HG03354 (cell line): Measurements from ENCODE around the gene PRSS57.
"Not testable (repeated sequence)": the region's sequence is repeated elsewhere in the genome, so short reads cannot be mapped to it uniquely, and the experiment has no call there.

Source experiments
- ATAC-seq: cut with Tn5 transposase; IDR thresholded peaks from one replicate; pipeline ENCODE4 v1.9.1; 2021; ENCODE audit warnings: mild to moderate bottlenecking; ENCODE audit not compliant: unreplicated experiment, poor library complexity, severe bottlenecking

The PRSS57 gene

DNA sequence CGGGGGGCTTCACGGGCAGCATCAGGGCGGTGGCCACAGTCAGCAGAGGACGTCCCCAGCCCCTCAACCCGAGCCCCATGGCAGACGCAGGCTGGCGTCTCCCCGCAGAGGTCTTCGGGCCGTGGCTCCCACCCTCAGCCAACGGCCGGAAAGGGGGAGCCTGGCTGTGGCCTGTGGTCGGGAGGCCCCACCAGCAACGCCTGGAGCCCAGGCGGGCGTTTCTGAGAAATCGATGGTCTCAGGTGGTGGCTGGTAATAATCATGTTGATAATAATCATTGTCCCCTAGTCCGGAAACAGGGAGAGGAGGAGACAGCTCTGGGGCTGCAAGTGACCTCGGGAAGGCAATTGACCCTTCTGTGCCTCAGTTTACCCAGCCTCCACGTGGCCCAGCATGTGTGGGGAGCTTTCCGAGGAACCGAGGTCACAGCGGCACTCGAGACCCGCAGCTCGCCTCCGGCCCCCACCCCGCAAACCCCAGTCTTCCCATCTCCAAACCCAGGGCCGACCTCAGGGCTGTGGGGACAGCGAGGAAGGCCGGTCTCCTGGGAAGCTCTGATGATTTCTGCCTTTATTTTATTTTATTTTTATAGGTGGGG is at the start of gene PRSS57:
TSS of gene PRSS57 (minus strand) at position 101 of the 598 bp plus-strand sequence. CDS start at position 79, 22 bp downstream.
- ATAC-seq: no peak

DNA sequence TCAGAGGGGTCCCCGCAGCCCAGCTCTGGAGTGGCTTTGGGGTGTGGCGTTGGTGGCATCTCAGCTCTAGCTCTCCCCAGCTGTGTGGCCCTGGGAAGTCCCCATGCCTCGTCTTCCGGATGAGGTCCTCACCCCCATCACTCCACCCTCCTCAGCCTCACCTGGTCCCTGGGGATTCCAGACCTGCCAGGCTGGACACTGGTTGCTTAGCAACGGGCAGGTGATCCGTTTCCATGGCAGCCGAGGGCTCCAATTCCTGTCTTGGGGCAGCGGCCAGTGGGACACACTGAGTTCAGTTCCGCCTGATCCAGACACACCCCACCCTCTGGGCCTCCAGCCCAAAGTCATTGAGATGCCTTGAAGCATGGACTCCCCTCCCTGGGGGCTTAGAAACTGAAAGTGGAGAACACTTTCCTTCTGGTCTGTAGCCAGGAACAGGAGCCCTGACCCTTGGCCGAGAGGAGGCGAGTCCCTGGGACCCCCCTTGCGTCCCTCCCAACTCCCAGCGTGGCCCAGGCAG is 48.0 kb upstream of the PRSS57 start:
- no peak for ATAC-seq

DNA sequence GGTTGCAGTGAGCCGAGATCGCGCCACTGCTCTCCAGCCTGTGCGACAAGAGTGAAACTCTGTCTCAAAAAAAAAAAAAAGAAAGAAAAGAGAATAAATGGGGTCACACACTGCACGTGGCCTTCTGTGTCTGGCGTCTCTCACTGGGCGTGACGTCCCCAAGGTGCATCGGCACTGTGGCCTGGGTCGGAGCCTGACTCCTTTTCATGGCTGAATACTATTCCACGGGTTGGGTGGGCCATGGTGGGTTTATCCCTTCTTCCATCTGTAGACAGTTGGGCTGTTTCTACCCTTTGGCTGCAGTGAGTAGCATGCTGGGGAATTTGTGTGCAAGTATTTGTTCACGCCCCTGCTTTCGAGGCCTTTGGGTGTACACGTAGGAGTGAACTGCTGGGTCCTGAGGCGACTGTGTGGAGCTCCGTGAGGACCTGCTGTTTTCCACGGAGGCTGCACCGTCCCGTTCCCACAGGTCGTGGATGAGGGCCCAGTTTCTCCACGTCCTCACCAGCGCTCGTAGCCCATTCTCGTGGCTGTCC is 47.4 kb upstream of the PRSS57 start:
- ATAC-seq: no peak

DNA sequence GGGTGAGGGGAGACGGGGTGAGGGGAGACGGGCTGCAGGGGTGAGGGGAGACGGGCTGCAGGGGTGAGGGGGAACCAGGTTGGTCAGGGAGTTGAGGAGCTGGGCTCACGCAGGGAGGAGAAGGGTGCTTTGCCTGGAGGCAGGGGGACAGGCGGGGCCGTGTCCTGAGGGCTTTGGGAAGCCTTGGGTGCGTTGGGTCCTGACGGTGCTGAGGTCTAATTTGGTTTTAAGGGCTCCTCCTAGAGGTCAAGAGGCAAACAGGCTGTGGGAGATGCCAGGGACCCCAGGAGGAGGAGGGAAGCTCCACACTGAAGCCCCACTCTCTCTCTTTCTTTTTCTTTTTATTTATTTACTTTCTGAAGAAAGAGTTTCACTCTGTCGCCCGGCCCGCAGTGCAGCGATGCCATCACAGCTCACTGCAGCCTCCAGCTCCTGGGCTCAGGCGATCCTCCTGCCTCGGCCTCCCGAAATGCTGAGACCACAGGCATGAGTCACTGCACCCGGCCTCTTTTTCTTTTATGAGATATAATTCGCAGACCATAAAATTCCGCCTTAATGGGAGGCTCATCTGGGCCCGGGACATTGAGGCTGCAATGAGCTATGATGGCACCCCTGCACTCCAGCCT is 46.4 kb upstream of the PRSS57 start:
- no peak for ATAC-seq

DNA sequence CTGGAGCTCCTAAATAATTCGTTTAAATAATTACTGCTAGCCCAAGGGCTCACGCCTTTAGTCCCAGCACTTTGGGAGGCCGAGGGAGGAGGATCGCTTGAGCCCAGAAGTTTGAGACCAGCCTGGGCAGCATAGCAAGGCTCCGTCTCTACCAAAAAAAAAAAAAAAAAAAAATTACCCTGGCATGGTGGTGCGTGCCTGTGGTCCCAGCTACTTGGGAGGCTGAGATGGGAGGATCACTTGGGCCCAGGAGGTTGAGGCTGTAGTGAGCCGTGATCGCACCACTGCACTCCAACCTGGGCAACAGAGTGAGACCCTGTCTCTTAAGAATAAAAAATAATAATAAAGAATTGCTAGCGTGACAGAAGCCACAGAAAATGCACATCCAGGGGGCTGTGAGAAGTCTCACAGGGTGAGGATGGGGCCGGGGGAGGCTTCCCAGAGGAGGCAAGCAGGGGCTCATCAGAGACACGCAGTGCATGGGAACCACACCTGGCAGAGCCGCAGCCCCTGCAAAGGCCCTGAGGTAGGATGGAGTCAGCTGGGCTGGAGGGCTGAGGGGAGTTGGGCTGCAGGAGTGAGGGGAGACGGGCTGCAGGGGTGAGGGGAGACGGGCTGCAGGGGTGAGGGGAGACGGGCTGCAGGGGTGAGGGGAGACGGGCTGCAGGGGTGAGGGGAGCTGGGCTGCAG is 45.7 kb upstream of the PRSS57 start:
- not testable (repeated sequence) for ATAC-seq

DNA sequence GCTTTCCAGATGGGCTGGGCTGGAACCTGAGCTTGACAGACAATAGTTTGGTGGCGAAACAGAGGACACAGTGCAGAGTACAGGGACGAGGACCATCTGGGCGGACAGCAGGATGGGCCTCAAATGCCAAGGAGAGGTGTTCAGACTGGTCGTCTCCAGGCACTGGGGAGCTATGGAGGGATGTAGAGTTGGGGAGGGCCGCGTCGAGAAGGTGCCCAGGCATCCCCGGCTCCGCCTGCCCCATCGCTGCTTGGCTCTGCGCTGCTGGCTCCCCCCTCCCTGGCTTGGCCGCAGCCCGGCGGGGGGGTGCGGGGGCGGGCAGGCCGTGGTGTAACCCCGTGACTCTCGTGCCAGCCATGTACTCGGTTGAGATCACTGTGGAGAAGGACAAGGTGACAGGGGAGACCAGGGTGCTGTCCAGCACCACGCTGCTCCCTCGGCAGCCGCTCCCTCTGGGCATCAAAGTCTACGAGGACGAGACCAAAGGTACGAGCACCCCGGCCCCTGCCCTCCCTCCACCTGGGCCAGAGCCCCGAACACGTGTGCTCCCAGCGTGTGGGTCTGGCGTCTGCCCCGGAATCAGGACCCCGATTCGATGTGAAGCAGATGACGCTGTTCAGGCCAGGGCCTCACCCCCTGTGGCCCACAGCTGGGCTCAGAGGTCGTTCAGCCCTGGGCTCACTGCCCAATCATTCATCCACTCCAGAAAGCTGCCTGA is 44.9 kb upstream of the PRSS57 start:
- no peak for ATAC-seq

DNA sequence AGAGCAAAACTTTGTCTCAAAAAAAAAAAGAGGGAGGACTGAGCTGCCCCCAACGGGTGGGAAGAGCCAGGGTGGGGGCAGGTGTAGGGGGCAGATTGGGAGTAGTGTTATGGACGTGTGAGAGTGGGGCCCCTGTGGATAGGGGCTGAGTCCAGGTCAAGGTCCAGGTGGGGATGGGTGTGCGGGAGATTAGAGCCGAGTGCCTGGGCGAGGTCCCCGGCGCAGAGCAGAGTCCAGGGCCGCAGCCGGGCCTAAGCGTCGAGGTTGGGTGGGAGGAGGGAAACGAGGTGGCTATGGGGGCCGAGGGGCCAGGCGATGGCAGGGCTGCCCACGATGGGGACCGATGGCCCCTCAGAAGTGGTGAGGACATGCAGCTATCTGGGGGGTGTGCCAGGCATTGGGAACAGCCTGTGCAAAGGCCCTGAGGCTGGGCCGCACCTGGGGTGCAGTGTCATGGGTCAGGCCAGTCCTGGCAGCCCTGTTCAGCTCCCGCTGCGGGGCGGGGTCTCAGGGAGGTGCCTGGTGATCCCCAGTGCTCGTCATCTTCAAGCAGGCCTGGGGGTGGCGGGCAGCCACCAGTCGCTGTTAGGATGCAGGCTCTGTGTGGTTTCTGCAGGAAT is 43.4 kb upstream of the PRSS57 start:
- no peak for ATAC-seq

DNA sequence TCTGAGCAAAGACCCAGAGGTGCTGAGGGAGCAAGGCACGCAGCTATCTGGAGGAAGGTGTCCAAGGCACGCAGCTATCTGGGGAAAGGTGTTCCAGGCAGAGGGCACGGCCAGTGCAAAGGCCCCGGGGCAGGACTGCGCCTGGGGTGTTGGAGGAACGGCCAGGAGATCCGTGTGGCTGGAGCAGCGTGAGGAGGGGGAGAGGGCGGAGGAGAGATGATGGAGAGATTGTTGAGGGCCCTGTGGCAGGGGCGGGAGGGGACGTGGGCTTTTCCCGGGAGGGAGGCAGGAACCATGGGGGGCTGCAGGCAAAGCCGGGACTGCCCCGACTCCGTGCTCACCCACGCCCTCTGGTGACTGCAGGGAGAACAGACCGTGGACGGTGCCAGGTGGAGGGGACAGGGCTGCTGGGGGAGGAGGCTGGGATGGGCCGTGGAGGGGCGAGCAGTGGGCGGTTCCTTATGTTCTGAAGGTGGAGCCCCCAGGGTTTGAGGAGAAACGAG is 42.4 kb upstream of the PRSS57 start:
- no peak for ATAC-seq

DNA sequence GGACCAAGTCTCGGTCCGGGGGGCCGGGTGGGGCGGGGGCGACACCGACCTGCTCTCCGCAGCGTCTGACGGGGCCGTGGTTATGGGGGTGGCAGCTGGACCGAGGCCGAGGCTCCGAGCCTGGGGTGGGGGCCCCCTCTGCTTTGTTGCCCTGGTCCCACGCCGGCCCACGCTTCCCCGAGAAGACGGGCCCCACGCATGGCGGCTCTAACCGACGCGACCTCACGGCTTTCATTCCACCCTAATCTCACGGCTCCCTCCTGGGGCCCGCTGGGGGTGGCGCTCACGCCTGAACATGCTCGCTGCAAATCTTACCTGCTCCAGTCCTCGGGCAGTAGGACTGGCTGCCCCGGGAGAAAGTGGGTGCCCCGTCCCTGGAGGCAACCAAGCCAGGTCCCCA is 40.9 kb upstream of the PRSS57 start:
- no peak for ATAC-seq

DNA sequence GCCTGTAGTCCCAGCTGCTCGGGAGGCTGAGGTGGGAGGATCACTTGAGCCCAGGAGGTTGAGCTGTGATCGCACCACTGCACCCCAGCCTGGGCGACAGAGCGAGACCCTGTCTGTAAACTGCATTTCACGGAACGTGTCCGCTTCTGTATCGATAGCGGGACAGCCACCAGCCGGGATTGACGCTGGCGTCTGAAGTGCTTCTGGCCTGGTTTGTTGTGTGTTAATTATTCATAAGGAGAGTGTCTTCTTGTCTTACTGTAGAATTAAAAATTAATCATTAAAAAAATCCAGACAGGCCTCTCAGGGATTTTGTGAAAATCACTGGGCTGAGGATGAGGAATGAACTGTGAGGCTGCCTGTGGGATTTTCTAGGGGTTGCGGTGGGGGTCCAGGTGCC is 39.5 kb upstream of the PRSS57 start:
- no peak for ATAC-seq

DNA sequence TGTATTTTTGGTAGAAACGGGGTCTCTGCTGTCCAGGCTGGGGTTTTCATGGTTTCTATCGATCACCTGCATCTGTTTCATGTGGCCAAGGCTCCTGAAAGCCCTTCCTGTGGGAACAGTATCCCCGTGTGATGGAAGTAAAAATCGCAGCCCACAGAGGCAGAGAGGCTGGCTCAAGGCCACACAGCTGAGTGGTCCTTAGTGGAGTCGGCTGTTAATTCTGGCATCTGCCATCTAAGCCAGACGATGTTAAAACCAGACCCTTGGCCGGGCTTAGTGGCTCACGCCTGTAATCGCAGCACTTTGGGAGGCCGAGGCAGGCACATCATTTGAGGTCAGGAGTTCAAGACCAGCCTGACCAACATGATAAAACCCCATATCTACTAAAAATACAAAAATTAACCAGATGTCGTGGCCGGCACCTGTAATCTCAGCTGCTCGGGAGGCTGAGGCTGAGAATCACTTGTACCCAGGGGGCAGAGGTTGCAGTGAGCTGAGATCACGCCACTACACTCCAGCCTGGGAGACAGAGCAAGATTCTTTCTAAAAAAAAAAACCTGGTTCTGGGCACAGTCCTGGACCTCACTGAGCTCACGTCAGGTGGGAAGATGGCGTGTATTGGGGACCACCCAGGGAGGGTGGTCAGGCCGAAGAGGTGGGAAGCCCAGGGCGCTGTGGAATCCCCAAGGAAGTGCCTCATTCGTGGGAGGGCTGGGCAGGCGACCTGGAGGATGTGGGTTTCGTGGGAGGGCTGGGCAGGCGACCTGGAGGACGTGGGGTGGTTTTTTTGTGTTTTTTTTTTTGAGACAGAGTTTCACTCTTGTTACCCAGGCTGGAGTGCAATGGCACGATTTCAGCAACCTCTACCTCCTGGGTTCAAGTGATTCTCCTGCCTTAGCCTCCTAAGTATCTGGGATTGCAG is 37.2 kb upstream of the PRSS57 start:
- no peak for ATAC-seq

DNA sequence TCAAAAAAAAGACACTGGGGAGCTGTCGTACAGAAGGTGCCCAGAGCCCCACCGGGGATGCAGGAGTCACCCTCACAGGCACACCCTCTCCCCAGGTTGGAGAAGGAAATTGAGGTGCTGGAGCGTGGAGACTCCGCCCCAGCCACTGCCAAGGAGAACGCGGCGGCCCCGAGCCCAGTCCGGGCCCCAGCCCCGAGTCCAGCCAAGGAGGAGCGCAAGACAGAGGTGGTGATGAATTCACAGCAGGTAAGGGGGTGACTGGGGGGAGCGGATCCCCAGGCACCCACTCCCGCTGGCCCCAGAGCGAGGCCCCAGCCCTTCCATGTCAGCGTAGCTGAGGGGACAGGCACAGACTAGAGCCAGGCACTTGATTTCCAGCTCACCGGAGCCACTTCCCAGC is 35.7 kb upstream of the PRSS57 start:
- ATAC-seq: no peak

DNA sequence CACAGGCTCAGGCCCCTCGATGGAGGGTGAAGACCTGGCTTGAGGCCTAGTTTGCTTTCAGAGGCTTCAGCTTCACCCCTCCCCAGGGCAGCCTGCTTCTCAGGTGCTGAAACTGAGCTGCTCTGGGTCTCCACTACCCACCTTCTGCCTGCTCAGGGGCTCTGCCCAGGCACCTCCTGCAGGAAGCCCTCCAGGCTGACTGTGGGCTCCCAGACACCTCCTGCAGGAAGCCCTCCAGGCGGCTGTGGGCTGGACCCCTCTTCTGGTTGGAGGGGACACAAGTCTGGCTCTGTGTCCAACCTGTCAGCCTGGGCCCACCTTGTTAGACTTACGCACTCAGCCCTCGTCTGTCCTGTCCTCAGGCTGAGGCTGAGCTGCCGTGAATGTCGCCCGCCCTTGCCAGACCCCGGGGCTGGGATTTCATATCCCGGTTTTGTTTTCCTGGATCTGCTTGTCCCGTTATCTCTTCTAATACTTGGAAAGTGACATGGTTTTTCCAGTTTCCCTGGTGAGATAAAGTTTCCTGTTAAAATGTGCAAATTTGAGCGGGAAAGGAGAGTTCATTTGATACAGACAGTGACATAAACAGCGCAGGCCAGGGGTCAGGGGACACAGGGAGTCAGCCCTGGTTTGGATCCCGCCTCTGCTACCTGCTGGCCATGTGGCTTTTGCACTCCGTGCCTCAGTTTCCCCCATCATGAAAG is 34.9 kb upstream of the PRSS57 start:
- ATAC-seq: no peak

DNA sequence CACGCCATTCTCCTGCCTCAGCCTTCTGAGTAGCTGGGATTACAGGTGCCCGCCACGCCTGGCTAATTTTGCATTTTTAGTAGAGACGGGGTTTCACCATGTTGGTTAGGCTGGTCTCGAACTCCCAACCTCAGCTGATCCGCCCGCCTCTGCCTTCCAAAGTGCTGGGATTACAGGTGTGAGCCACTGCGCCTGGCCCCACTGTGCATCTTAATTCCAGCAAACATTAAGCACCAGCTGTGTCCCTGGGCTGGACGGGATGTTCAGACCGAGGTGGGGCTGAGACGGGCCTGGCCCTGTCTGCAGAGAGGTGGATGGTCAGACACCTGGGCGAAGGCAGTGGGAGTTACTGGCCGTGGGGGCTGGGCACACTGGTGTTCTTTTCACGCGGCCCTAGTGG is 34.3 kb upstream of the PRSS57 start:
- not testable (repeated sequence) for ATAC-seq

DNA sequence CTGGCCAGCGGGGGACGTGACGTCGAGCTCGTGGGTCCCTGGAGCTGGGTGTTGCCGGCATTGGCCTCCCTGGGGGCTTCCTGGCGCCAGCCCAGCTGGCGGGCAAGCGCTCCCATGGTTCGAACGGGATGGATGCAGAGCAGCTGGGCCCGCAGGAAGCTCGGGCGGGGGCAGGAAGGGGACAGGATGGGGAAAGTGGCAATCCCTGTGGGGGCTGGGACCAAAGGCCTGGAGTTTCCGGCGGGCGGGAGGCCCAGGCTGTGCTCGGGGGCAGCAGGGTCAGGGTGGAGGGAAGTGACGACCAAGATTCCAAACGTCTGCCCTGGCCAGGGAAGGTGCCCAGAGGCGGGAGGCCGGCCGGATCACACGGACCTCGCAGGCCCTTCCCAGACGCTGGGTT is 32.8 kb upstream of the PRSS57 start:
- no peak for ATAC-seq

DNA sequence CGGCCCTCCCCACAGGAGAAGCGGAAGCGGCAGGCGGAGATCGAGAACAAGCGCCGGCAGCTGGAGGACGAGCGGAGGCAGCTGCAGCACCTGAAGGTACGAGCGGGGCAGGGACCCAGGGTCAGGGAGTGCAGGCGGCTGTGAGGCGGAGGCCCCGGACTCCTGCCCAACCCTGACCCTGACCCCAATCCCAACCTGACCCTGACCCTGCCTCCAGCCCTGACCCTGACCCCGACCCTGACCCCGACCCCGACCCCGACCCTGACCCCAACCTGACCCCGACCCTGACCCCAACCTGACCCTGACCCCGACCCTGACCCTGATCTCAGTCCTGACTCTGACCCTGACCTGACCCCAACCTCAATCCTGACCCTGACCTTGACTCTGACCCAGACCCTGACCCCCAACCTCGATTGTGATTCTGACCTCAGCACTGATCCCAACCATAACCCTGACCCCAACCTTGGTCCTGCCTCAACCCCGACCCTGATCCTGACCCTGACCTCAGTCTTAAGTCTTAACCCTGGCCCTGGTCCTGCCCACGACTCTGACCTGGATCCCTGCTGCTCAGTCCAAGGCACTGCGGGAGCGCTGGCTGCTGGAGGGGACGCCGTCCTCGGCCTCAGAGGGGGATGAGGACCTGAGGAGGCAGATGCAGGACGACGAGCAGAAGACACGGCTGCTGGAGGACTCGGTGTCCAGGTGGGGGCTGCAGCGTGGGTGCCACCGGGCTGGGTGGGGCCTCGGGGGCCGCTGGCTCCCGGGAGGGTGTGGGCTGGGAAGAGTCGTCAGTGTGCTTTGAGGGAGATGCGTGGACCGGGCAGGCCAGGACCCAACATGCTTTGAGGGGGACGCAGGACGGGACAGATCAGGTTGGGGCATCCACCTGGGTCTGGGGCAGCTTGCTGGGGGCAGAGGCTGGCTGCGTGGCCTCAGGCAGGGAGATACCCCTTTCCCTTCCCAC is 32.0 kb upstream of the PRSS57 start:
- ATAC-seq: no peak
